IPS DF 19.7 (cell line): ENCODE results near the gene TRMT1.

ENCODE experiments used
- DNase-seq: peaks from one replicate; pipeline ENCODE4 v3.0.0-alpha.2; 2013; ENCODE audit warnings: low read depth, low spot score

TRMT1 gene

GRCh38 chr19:13071444-13072187 is 44.9 kb downstream of the TRMT1 start:
- no peak for DNase-seq

GRCh38 chr19:13070425-13071140 is 46.0 kb downstream of the TRMT1 start:
- no peak for DNase-seq

- no peak for DNase-seq
Observed at GRCh38 chr19:13069415-13070359, 46.9 kb downstream of the TRMT1 start.

GRCh38 chr19:13068085-13068846 is 48.3 kb downstream of the TRMT1 start:
- DNase-seq, result no peak

- DNase-seq, result no peak
Observed at GRCh38 chr19:13066933-13067807, 49.4 kb downstream of the TRMT1 start.

- DNase-seq, result no peak
Observed at GRCh38 chr19:13066226-13066625, 50.3 kb downstream of the TRMT1 start.

- no peak for DNase-seq
Observed at GRCh38 chr19:13064092-13064489, 52.4 kb downstream of the TRMT1 start.

GRCh38 chr19:13063461-13064091 is 53.0 kb downstream of the TRMT1 start:
- no peak for DNase-seq

- no peak for DNase-seq
Observed at GRCh38 chr19:13062317-13062716, 54.2 kb downstream of the TRMT1 start.

- no peak for DNase-seq
Observed at GRCh38 chr19:13060964-13061927, 55.3 kb downstream of the TRMT1 start.

- DNase-seq, result no peak
Observed at GRCh38 chr19:13060233-13060963, 56.1 kb downstream of the TRMT1 start.

- no peak for DNase-seq
Observed at GRCh38 chr19:13058951-13059660, 57.4 kb downstream of the TRMT1 start.

GRCh38 chr19:13057744-13058143 is 58.8 kb downstream of the TRMT1 start:
- DNase-seq, result no peak

GRCh38 chr19:13057147-13057572 is 59.4 kb downstream of the TRMT1 start:
- DNase-seq, result no peak

GRCh38 chr19:13056052-13056660 is 60.4 kb downstream of the TRMT1 start:
- no peak for DNase-seq

GRCh38 chr19:13055213-13056051 is 61.1 kb downstream of the TRMT1 start:
- DNase-seq, result no peak
